Naive thymus-derived CD8-positive, alpha-beta T cell (primary cell): ENCODE measurements around the gene GPR78. TPM values are rescaled to one million over a fixed set of nuclear protein-coding genes. Genes with fewer than 3 reads are reported as not detected.

ENCODE experiments used
- ATAC-seq, 2 donors: fragments of 150-1000 bp; cut with Tn5 transposase in 1 of 2; sonication (Bioruptor Pico), chemical (Tn5 transposase) in 1 of 2; 1 replicate in 1 of 2; 2 replicates in 1 of 2; pipeline ENCODE4 v1.10.0; 2021; ENCODE audit warnings: mild to moderate bottlenecking in 2 of 2, moderate library complexity in 2 of 2
- POLR2A ChIA-PET: fragments of 350-600 bp; sonication (Branson Sonifier 250); formaldehyde crosslinking; loops from one replicate; lab custom pipeline; 2021; ENCODE audit warnings: antibody characterized with exemption; lab: Charles Lee
- DNase-seq, 10 donors: peaks; one replicate each; pipeline versions ENCODE4 v3.0.0 to v3.0.0-alpha.2; 2020 to 2022
- H3K27ac Mint-ChIP-seq, 10 donors: one replicate each; pipeline ENCODE4 v1.8.0; 2020 to 2022; ENCODE audit warnings: mild to moderate bottlenecking in 10 of 10, mixed read lengths in 10 of 10, moderate library complexity in 4 of 10, inconsistent platforms in 1 of 10
- H3K27me3 Mint-ChIP-seq, 5 donors: one replicate each; pipeline ENCODE4 v1.8.0; 2021 to 2022; ENCODE audit warnings: mixed read lengths in 5 of 5
- H3K36me3 Mint-ChIP-seq, 3 donors: one replicate each; pipeline ENCODE4 v1.8.0; 2020 to 2022; ENCODE audit warnings: mixed read lengths in 3 of 3, mild to moderate bottlenecking in 2 of 3, inconsistent platforms in 1 of 3
- H3K4me1 Mint-ChIP-seq, 4 donors: one replicate each; pipeline ENCODE4 v1.8.0; 2021 to 2022; ENCODE audit warnings: mixed read lengths in 4 of 4
- H3K4me3 Mint-ChIP-seq, 10 donors: one replicate each; pipeline ENCODE4 v1.8.0; 2020 to 2022; ENCODE audit warnings: mild to moderate bottlenecking in 10 of 10, mixed read lengths in 10 of 10, moderate library complexity in 6 of 10, inconsistent platforms in 1 of 10
- H3K9me3 Mint-ChIP-seq, 9 donors: one replicate each; pipeline ENCODE4 v1.8.0; 2020 to 2022; ENCODE audit warnings: mixed read lengths in 9 of 9, mild to moderate bottlenecking in 3 of 9, inconsistent platforms in 1 of 9, moderate library complexity in 1 of 9
- polyA plus RNA-seq, 3 donors: library from polyadenylated mRNA; unstranded; fragments of 300-500 nt; fragmentation: Illumina TruSeq; gene quantifications; one replicate each; pipeline ENCODE4 v1.2.3, GENCODE V29; 2021
- total RNA-seq, 8 experiments: library from RNA in 2 of 8; stranded (reverse) in 2 of 8; gene quantifications; one replicate each; pipeline ENCODE4 v1.2.3 and lab custom pipeline; 2021 to 2026

Gene GPR78
- total and polyA plus RNA-seq, 5 experiments from 2014 or later, result not detected

GRCh38 chr4:8602686-8603430, 22.7 kb downstream of the GPR78 start:
- H3K4me1 Mint-ChIP-seq, result no peaks in the 10 kb centered on the region
- peaks cover 0 to 8% (median 0%) of the 10 kb centered on the region in 5 donors for H3K27me3 Mint-ChIP-seq
- no peak overlapping the region for H3K4me3 Mint-ChIP-seq
- DNase-seq (no peak), ATAC-seq (no peak)
- H3K27ac Mint-ChIP-seq, result no peak overlapping the region
- no peaks in the 10 kb centered on the region for H3K9me3 Mint-ChIP-seq
- no peaks in the 10 kb centered on the region for H3K36me3 Mint-ChIP-seq
- POLR2A ChIA-PET, result no interaction called here

- H3K36me3 Mint-ChIP-seq, result no peaks in the 10 kb centered on the region
- ATAC-seq (no peak), DNase-seq (no peak)
- H3K9me3 Mint-ChIP-seq, result no peaks in the 10 kb centered on the region
- H3K27me3 Mint-ChIP-seq, result peaks cover 0 to 13% (median 2%) of the 10 kb centered on the region in 5 donors
- no peak overlapping the region for H3K4me3 Mint-ChIP-seq
- no peak overlapping the region for H3K27ac Mint-ChIP-seq
- POLR2A ChIA-PET, result no interaction called here
- peaks cover 0 to under 1% (median under 1%) of the 10 kb centered on the region in 4 donors for H3K4me1 Mint-ChIP-seq
These were observed 23.7 kb downstream of the GPR78 start for GRCh38 chr4:8603931-8604330.

GRCh38 chr4:8605289-8605688, 25.1 kb downstream of the GPR78 start:
- Mint-ChIP-seq H3K27me3 (peaks cover 0 to 20% (median 6%) of the 10 kb centered on the region in 5 donors), H3K4me3 (no peak overlapping the region), H3K36me3 (no peaks in the 10 kb centered on the region), H3K9me3 (no peaks in the 10 kb centered on the region), H3K27ac (no peak overlapping the region), H3K4me1 (peaks cover 0 to 3% (median 2%) of the 10 kb centered on the region in 4 donors)
- POLR2A ChIA-PET, result no interaction called here
- DNase-seq, result no peak
- no peak for ATAC-seq

- DNase-seq, result no peak
These were observed 26.3 kb downstream of the GPR78 start for GRCh38 chr4:8606476-8606875.

GRCh38 chr4:8606966-8607365, 26.8 kb downstream of the GPR78 start:
- POLR2A ChIA-PET, result no interaction called here
- H3K36me3 Mint-ChIP-seq, result no peaks in the 10 kb centered on the region
- ATAC-seq, result no peak
- no peak overlapping the region for H3K27ac Mint-ChIP-seq
- H3K27me3 Mint-ChIP-seq, result peaks cover 0 to 20% (median 14%) of the 10 kb centered on the region in 5 donors
- H3K4me1 Mint-ChIP-seq, result peaks cover 0 to 3% (median 2%) of the 10 kb centered on the region in 4 donors
- DNase-seq, result no peak
- H3K4me3 Mint-ChIP-seq, result no peak overlapping the region
- peaks cover 0 to 2% (median 0%) of the 10 kb centered on the region in 9 donors for H3K9me3 Mint-ChIP-seq

More at GRCh38 chr4:8606476-8606875, 26.3 kb downstream of the GPR78 start:
- H3K4me3 Mint-ChIP-seq, result no peak overlapping the region
- no peaks in the 10 kb centered on the region for H3K36me3 Mint-ChIP-seq
- H3K9me3 Mint-ChIP-seq, result no peaks in the 10 kb centered on the region
- no peak overlapping the region for H3K27ac Mint-ChIP-seq
- H3K4me1 Mint-ChIP-seq, result peaks cover 0 to 3% (median 2%) of the 10 kb centered on the region in 4 donors
- ATAC-seq, result no peak
- peaks cover 0 to 20% (median 11%) of the 10 kb centered on the region in 5 donors for H3K27me3 Mint-ChIP-seq
- POLR2A ChIA-PET, result no interaction called here

- Mint-ChIP-seq H3K9me3 (peaks cover 0 to 2% (median 0%) of the 10 kb centered on the region in 9 donors), H3K36me3 (no peaks in the 10 kb centered on the region), H3K4me1 (peaks cover 0 to 3% (median 2%) of the 10 kb centered on the region in 4 donors), H3K27me3 (peaks cover 0 to 16% (median 12%) of the 10 kb centered on the region in 5 donors), H3K27ac (no peak overlapping the region), H3K4me3 (no peak overlapping the region)
- POLR2A ChIA-PET, result no interaction called here
- ATAC-seq (no peak), DNase-seq (peak in 8 of 10 donors; percentile 6 to 33 (median 17))
These were observed 27.6 kb downstream of the GPR78 start for GRCh38 chr4:8607603-8608481.

- POLR2A ChIA-PET, result no interaction called here
- Mint-ChIP-seq H3K4me1 (peaks cover 0 to 3% (median 2%) of the 10 kb centered on the region in 4 donors), H3K4me3 (no peak overlapping the region), H3K9me3 (peaks cover 0 to 2% (median 0%) of the 10 kb centered on the region in 9 donors), H3K36me3 (no peaks in the 10 kb centered on the region), H3K27me3 (peaks cover 0 to 16% (median 12%) of the 10 kb centered on the region in 5 donors), H3K27ac (no peak overlapping the region)
- ATAC-seq, result no peak
- no peak for DNase-seq
These were observed 28.7 kb downstream of the GPR78 start for GRCh38 chr4:8608714-8609391.

- H3K27me3 Mint-ChIP-seq, result peaks cover 0 to 16% (median 12%) of the 10 kb centered on the region in 5 donors
- peaks cover 0 to 2% (median 0%) of the 10 kb centered on the region in 9 donors for H3K9me3 Mint-ChIP-seq
- ATAC-seq, result no peak
- no peaks in the 10 kb centered on the region for H3K36me3 Mint-ChIP-seq
- POLR2A ChIA-PET, result no interaction called here
- H3K4me3 Mint-ChIP-seq, result no peak overlapping the region
- H3K27ac Mint-ChIP-seq, result no peak overlapping the region
- no peak for DNase-seq
- H3K4me1 Mint-ChIP-seq, result peaks cover 0 to 3% (median 2%) of the 10 kb centered on the region in 4 donors
These were observed 29.2 kb downstream of the GPR78 start for GRCh38 chr4:8609406-8609805.

- Mint-ChIP-seq H3K27ac (no peak overlapping the region), H3K9me3 (peaks cover 0 to 2% (median 0%) of the 10 kb centered on the region in 9 donors), H3K36me3 (no peaks in the 10 kb centered on the region), H3K4me3 (no peak overlapping the region), H3K4me1 (peaks cover 0 to 3% (median 2%) of the 10 kb centered on the region in 4 donors), H3K27me3 (peaks cover 0 to 16% (median 12%) of the 10 kb centered on the region in 5 donors)
- no peak for DNase-seq
- POLR2A ChIA-PET, result no interaction called here
- ATAC-seq, result no peak
These were observed 29.7 kb downstream of the GPR78 start for GRCh38 chr4:8609824-8610350.

GRCh38 chr4:8610858-8611616, 30.8 kb downstream of the GPR78 start:
- Mint-ChIP-seq H3K4me3 (no peak overlapping the region), H3K4me1 (peaks cover 0 to 3% (median 2%) of the 10 kb centered on the region in 4 donors), H3K27ac (no peak overlapping the region), H3K9me3 (peaks cover 0 to 2% (median 0%) of the 10 kb centered on the region in 9 donors), H3K27me3 (peaks cover 0 to 19% (median 12%) of the 10 kb centered on the region in 5 donors), H3K36me3 (no peaks in the 10 kb centered on the region)
- POLR2A ChIA-PET, result no interaction called here
- DNase-seq, result no peak
- ATAC-seq, result no peak

GRCh38 chr4:8612646-8613045, 32.5 kb downstream of the GPR78 start:
- Mint-ChIP-seq H3K4me3 (no peak overlapping the region), H3K27ac (no peak overlapping the region), H3K9me3 (peaks cover 0 to 2% (median 0%) of the 10 kb centered on the region in 9 donors), H3K36me3 (no peaks in the 10 kb centered on the region), H3K27me3 (peaks cover 0 to 19% (median 12%) of the 10 kb centered on the region in 5 donors), H3K4me1 (peaks cover 0 to 3% (median 2%) of the 10 kb centered on the region in 4 donors)
- no peak for ATAC-seq
- POLR2A ChIA-PET, result no interaction called here
- DNase-seq, result peak in 1 of 10 donors; percentile 21
